ENCODE data around the gene PTPRK. TPM values are rescaled to one million over a fixed set of nuclear protein-coding genes. Genes with fewer than 3 reads are reported as not detected.

The PTPRK gene
- total RNA-seq, 1 experiment from 2014 or later = 94.4 TPM

- intact Hi-C loops (cut with micrococcal nuclease; ENCODE audit: unreplicated experiment) = loop anchor here (10.0 kb wide), 1 partner anchor 255 kb away; no protein-coding TSS in a partner anchor
Observed at GRCh38 chr6:128319946-128320345, 200.5 kb downstream of the PTPRK start.

GRCh38 chr6:128319157-128319556 lies 201.2 kb downstream of the PTPRK start:
- H3K27ac Mint-ChIP-seq (ENCODE audit: unreplicated experiment) = no peak overlapping the region
- TF ChIP-seq, protein P1, sequence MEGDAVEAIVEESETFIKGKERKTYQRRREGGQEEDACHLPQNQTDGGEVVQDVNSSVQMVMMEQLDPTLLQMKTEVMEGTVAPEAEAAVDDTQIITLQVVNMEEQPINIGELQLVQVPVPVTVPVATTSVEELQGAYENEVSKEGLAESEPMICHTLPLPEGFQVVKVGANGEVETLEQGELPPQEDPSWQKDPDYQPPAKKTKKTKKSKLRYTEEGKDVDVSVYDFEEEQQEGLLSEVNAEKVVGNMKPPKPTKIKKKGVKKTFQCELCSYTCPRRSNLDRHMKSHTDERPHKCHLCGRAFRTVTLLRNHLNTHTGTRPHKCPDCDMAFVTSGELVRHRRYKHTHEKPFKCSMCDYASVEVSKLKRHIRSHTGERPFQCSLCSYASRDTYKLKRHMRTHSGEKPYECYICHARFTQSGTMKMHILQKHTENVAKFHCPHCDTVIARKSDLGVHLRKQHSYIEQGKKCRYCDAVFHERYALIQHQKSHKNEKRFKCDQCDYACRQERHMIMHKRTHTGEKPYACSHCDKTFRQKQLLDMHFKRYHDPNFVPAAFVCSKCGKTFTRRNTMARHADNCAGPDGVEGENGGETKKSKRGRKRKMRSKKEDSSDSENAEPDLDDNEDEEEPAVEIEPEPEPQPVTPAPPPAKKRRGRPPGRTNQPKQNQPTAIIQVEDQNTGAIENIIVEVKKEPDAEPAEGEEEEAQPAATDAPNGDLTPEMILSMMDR (IDR thresholded peaks at IDR 0.05; ENCODE audit: insufficient read depth in 1 of 2, low read depth in 1 of 2, low read length in 1 of 2, severe bottlenecking in 1 of 2, unreplicated experiment in 1 of 2) = no peak

More at GRCh38 chr6:128319946-128320345, 200.5 kb downstream of the PTPRK start:
- TF ChIP-seq, protein P1 (IDR thresholded peaks at IDR 0.05; ENCODE audit: insufficient read depth in 1 of 2, low read depth in 1 of 2, low read length in 1 of 2, severe bottlenecking in 1 of 2, unreplicated experiment in 1 of 2) = no peak
- BruUV-seq (replicated peaks) = no TSS peak
- Mint-ChIP-seq H3K9me3 (ENCODE audit: unreplicated experiment) (no peaks in the 10 kb centered on the region), H3K27me3 (ENCODE audit: insufficient read depth, unreplicated experiment) (no peaks in the 10 kb centered on the region), H3K36me3 (ENCODE audit: insufficient read depth, unreplicated experiment) (no peaks in the 10 kb centered on the region), H3K27ac (ENCODE audit: unreplicated experiment) (no peak overlapping the region), H3K4me3 (ENCODE audit: unreplicated experiment) (no peak overlapping the region), H3K4me1 (ENCODE audit: low read depth, unreplicated experiment) (no peaks in the 10 kb centered on the region)
- DNase-seq = no peak
- H3K4me3 ChIP-seq (ENCODE audit: low read depth, low read length) = no peak overlapping the region
- ChIA-PET CTCF (no interaction called here), POLR2A (no interaction called here)
- no peaks in the 10 kb centered on the region for H3K4me1 ChIP-seq
- no peaks in the 10 kb centered on the region for H3K27me3 ChIP-seq (replicated peaks; ENCODE audit: control insufficient read depth, insufficient read depth, low read length)
- no peaks in the 10 kb centered on the region for H3K36me3 ChIP-seq (ENCODE audit: control insufficient read depth, insufficient read depth, low read length)
- H3K9me3 ChIP-seq = no peaks in the 10 kb centered on the region; the same call in 1 of the 2 replicates

DNA sequence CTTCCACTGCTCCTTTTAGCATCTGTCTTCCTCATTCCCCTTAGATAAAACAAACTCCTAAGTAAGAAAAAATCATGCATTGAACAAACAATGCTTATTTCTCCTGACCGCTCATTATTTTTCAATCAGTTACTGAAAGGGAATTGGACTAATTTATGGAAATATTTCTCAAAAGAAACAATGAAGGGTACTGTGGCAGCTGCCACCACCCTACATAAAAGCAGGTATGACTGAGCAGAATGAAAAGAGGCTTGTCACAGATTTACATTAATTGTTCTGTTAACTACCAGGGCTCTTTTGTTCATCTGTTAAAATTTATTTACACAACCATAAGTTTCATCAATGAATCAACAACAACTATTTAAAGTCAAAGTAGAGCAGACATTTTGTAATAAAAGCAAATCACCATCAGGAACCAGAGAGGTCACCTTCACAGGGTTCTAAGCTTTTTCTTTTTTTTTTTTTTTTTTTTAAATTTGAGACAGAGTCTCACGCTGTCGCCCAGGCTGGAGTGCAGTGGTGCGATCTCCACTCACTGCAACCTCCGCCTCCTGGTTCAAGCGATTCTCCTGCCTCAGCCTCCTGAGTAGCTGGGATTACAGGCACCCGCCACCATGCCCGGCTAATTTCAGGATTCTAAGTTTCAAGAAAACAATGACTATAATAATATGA lies 204.0 kb downstream of the PTPRK start:
- no peak overlapping the region for H3K27ac Mint-ChIP-seq (ENCODE audit: unreplicated experiment)
- no TSS peak for BruUV-seq (replicated peaks)

More at GRCh38 chr6:128319157-128319556, 201.2 kb downstream of the PTPRK start:
- H3K27me3 ChIP-seq (replicated peaks; ENCODE audit: control insufficient read depth, insufficient read depth, low read length) = no peaks in the 10 kb centered on the region
- intact Hi-C loops (cut with micrococcal nuclease; ENCODE audit: unreplicated experiment) = no loop called here
- H3K4me1 ChIP-seq = no peaks in the 10 kb centered on the region
- no TSS peak for BruUV-seq (replicated peaks)
- H3K36me3 Mint-ChIP-seq (ENCODE audit: insufficient read depth, unreplicated experiment) = no peaks in the 10 kb centered on the region
- no peaks in the 10 kb centered on the region for H3K36me3 ChIP-seq (ENCODE audit: control insufficient read depth, insufficient read depth, low read length)
- no peak overlapping the region for H3K4me3 Mint-ChIP-seq (ENCODE audit: unreplicated experiment)
- H3K4me3 ChIP-seq (ENCODE audit: low read depth, low read length) = no peak overlapping the region
- ChIA-PET CTCF (no interaction called here), POLR2A (no interaction called here)
- H3K27me3 Mint-ChIP-seq (ENCODE audit: insufficient read depth, unreplicated experiment) = no peaks in the 10 kb centered on the region
- DNase-seq = no peak
- H3K4me1 Mint-ChIP-seq (ENCODE audit: low read depth, unreplicated experiment) = no peaks in the 10 kb centered on the region
- H3K9me3 ChIP-seq = no peaks in the 10 kb centered on the region; the same call in 1 of the 2 replicates
- H3K9me3 Mint-ChIP-seq (ENCODE audit: unreplicated experiment) = no peaks in the 10 kb centered on the region

More for the DNA sequence above, 204.0 kb downstream of the PTPRK start:
- no peaks in the 10 kb centered on the region for H3K9me3 Mint-ChIP-seq (ENCODE audit: unreplicated experiment)
- intact Hi-C loops (cut with micrococcal nuclease; ENCODE audit: unreplicated experiment) = no loop called here
- TF ChIP-seq, protein P1 (IDR thresholded peaks at IDR 0.05; ENCODE audit: insufficient read depth in 1 of 2, low read depth in 1 of 2, low read length in 1 of 2, severe bottlenecking in 1 of 2, unreplicated experiment in 1 of 2) = no peak
- H3K4me1 Mint-ChIP-seq (ENCODE audit: low read depth, unreplicated experiment) = peaks cover 10% of the 10 kb centered on the region
- Histone ChIP-seq H3K27me3 (replicated peaks; ENCODE audit: control insufficient read depth, insufficient read depth, low read length) (no peaks in the 10 kb centered on the region), H3K9me3 (no peaks in the 10 kb centered on the region), H3K4me1 (0 out of 2 replicates have a peak, but pooled peaks cover 11% of the 10 kb centered on the region), H3K36me3 (ENCODE audit: control insufficient read depth, insufficient read depth, low read length) (no peaks in the 10 kb centered on the region), H3K4me3 (ENCODE audit: low read depth, low read length) (no peak overlapping the region)
- POLR2A ChIA-PET = no interaction called here
- CTCF ChIA-PET = no interaction called here
- H3K4me3 Mint-ChIP-seq (ENCODE audit: unreplicated experiment) = no peak overlapping the region
- peaks cover 8% of the 10 kb centered on the region for H3K36me3 Mint-ChIP-seq (ENCODE audit: insufficient read depth, unreplicated experiment)
- DNase-seq = no peak
- H3K27me3 Mint-ChIP-seq (ENCODE audit: insufficient read depth, unreplicated experiment) = no peaks in the 10 kb centered on the region

Data from Caco-2 (cell line).